GM12875 (cell line): Measurements from ENCODE around the gene SHLD1.
"Not testable (repeated sequence)": the region's sequence is repeated elsewhere in the genome, so short reads cannot be mapped to it uniquely, and the experiment has no call there.

Experiments used
- H3K4me3 ChIP-seq: one replicate; pipeline ENCODE4 v1.5.1; 2011; ENCODE audit warnings: low read depth, low read length, control low read depth
- TF ChIP-seq, protein P1 (sequence below): IDR thresholded peaks from 2 replicates; pipeline ENCODE4 v1.5.1; 2011; ENCODE audit warnings: low read depth, mild to moderate bottlenecking, control low read depth, inconsistent platforms, low read length, moderate library complexity, borderline replicate concordance; ENCODE audit not compliant: insufficient read depth

SHLD1 gene

GRCh38 chr20:5772704-5773103 lies 22.5 kb downstream of the SHLD1 start:
- TF ChIP-seq, protein P1, sequence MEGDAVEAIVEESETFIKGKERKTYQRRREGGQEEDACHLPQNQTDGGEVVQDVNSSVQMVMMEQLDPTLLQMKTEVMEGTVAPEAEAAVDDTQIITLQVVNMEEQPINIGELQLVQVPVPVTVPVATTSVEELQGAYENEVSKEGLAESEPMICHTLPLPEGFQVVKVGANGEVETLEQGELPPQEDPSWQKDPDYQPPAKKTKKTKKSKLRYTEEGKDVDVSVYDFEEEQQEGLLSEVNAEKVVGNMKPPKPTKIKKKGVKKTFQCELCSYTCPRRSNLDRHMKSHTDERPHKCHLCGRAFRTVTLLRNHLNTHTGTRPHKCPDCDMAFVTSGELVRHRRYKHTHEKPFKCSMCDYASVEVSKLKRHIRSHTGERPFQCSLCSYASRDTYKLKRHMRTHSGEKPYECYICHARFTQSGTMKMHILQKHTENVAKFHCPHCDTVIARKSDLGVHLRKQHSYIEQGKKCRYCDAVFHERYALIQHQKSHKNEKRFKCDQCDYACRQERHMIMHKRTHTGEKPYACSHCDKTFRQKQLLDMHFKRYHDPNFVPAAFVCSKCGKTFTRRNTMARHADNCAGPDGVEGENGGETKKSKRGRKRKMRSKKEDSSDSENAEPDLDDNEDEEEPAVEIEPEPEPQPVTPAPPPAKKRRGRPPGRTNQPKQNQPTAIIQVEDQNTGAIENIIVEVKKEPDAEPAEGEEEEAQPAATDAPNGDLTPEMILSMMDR: no peak
- no peak overlapping the region for H3K4me3 ChIP-seq

DNA sequence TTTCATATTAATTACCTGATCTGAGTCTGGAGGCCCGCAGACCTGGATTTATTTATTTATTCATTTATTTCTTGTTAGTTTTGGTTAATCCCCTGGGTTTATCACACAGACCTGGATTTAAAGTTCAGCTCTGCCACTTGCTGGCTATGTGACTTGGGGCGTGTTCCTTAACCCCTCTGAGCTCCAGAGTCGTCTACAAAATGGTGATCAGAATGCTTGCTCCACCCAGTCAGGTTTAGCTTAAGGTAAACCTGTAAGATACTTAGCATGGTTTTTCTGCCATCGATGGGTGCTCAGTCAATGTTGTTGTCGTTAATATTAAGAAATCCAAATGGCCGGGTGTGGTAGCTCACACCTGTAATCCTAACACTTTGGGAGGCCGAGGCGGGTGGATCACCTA lies 23.4 kb downstream of the SHLD1 start:
- TF ChIP-seq, protein P1: no peak
- H3K4me3 ChIP-seq: no peak overlapping the region

- TF ChIP-seq, protein P1: no peak
- no peak overlapping the region for H3K4me3 ChIP-seq
These were observed 25.9 kb downstream of the SHLD1 start for GRCh38 chr20:5776077-5776476.

GRCh38 chr20:5779071-5779900 lies 29.1 kb downstream of the SHLD1 start:
- no peak overlapping the region for H3K4me3 ChIP-seq
- TF ChIP-seq, protein P1: no peak

DNA sequence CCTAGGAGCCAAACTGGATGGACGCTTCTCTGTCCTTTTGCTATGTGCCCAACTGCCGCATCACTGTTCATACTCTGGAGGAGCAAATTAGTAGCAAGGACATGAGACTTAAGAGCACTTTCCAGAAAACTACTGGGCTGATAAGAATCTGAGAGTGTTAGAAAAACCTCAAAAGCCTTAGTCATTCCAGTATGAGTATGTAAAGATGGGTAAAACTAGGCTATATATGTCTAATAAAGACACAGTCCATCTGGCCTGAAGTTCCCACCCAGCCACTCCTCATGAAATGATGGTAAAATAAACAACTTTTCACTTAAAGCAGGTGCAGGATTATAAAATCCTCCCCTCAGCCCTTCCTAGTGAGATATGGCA lies 30.6 kb downstream of the SHLD1 start:
- no peak overlapping the region for H3K4me3 ChIP-seq
- TF ChIP-seq, protein P1: no peak

DNA sequence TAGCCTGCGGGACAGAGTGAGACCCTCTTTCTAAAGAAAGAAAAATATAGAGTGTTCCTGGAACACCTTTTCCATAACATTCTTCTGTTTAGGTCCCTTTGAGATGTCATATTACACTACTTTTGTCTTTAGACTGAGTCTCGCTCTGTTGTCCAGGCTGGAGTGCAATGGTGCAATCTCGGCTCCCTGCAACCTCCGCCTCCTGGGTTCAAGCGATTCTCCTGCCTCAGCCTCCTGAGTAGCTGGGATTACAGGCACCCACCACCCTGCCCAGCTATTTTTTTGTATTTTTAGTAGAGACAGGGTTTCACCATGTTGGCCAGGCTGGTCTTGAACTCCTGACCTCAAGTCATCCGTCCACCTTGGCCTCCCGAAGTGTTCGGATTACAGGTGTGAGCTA lies 31.2 kb downstream of the SHLD1 start:
- not testable (repeated sequence) for H3K4me3 ChIP-seq

DNA sequence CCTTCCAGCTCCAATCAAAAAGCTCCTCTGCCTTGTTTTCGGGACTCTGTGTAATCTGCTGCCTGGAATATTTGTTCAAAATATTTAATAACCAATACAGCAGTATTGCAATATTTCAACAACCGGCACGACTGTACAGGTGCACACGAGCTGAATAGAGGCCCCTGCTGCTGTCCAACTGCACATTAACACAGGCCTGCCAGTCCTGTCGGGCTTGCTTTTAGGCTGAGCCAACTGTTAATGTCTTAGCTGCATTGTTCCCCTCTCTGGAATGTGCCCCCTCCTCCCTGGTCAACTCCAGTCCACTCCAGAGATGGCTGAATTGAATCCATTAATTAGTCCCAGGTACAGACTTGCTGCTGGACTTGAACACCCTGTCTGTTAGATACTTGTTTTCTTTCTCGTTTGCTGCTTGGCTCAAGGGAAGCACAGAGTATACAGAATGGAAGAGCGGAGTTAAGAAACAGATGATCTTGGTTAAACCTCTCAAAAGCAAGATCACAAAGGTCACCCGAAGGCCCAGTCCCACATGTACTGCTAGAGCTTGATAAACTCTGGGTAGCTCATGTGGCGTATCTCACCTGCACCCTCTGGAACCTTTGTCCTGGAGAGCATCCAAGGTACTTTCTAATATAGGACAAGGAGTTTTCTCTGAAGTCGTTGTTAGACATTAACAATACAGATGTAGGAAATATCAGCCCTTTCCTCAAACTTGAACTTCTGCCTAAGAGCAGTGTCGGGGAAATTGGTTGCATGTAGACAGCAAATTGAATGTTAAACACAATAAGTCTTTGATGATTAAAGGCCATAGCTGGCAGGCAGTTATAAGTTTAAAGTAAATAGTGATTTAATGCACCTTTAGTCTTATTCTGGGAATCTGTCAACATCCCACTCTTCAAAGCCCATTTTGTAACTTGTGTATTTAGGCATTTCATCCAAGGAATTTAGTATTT lies 31.9 kb downstream of the SHLD1 start:
- H3K4me3 ChIP-seq: no peak overlapping the region
- TF ChIP-seq, protein P1: no peak
